DND-41 (cell line): Measurements from ENCODE around the gene PROB1.

Experiments used
- CTCF ChIP-seq: IDR thresholded peaks from 2 replicates; pipeline ENCODE4 v1.5.1; 2012; ENCODE audit warnings: borderline replicate concordance, low read length, moderate library complexity, mild to moderate bottlenecking; ENCODE audit not compliant: poor library complexity, severe bottlenecking; ENCODE audit errors: extremely low read depth
- EZH2 ChIP-seq: IDR thresholded peaks from 3 replicates; pipeline ENCODE4 v1.6.1; 2012; ENCODE audit warnings: borderline replicate concordance, low read depth, mild to moderate bottlenecking, moderate library complexity, low read length, inconsistent platforms; ENCODE audit not compliant: severe bottlenecking

- TF ChIP-seq CTCF (no peak), EZH2 (no peak)
These were observed 3.0 kb upstream of the PROB1 start for GRCh38 chr5:139397921-139398320.
